Measurements from ENCODE around the gene PMM2.

Gene PMM2

GRCh38 chr16:8807189-8807588 is 9.6 kb downstream of the PMM2 start:
- H3K79me2 ChIP-seq (ENCODE audit: insufficient read depth, low read length): peaks cover 86% of the 10 kb centered on the region
- H3K4me1 ChIP-seq (ENCODE audit: insufficient read depth, low read length): peaks cover 3% of the 10 kb centered on the region; the same call in 1 of the 2 replicates
- H4K20me1 ChIP-seq (ENCODE audit: insufficient read depth, low read length): peaks cover 33% of the 10 kb centered on the region; the same call in 1 of the 2 replicates
- no peak overlapping the region for H3K9ac ChIP-seq (ENCODE audit: low read depth, low read length)
- DNase-seq (no peak), ATAC-seq (ENCODE audit: insufficient read depth, low read depth) (no peak)
- no peaks in the 10 kb centered on the region for H3K9me3 ChIP-seq (ENCODE audit: insufficient read depth, low read length, severe bottlenecking)
- H3K27ac ChIP-seq (ENCODE audit: low read length): no peak overlapping the region
- H3K36me3 ChIP-seq (ENCODE audit: insufficient read depth, low read length): peaks cover 99% of the 10 kb centered on the region
- no peak overlapping the region for H2AFZ ChIP-seq (ENCODE audit: low read depth, low read length)
- H3K4me3 ChIP-seq (ENCODE audit: low read depth in 1 of 2, low read length in 2 of 2): no peak overlapping the region
- TF ChIP-seq EZH2 (IDR thresholded peaks at IDR 0.05; ENCODE audit: borderline replicate concordance, low read depth, low read length, severe bottlenecking) (no peak), CTCF (IDR thresholded peaks at IDR 0.05; ENCODE audit: borderline replicate concordance, extremely low read depth, low read length, poor library complexity, severe bottlenecking) (no peak)
- no peaks in the 10 kb centered on the region for H3K27me3 ChIP-seq (ENCODE audit: insufficient read depth, low read length, poor library complexity)
- H3K4me2 ChIP-seq (ENCODE audit: insufficient read depth, low read length): no peak overlapping the region

- Histone ChIP-seq H2AFZ (ENCODE audit: low read depth, low read length) (no peak overlapping the region), H3K27ac (ENCODE audit: low read length) (no peak overlapping the region), H3K9me3 (ENCODE audit: insufficient read depth, low read length, severe bottlenecking) (no peaks in the 10 kb centered on the region), H3K4me1 (ENCODE audit: insufficient read depth, low read length) (peaks cover 3% of the 10 kb centered on the region; the same call in 1 of the 2 replicates), H3K4me2 (ENCODE audit: insufficient read depth, low read length) (no peak overlapping the region), H3K27me3 (ENCODE audit: insufficient read depth, low read length, poor library complexity) (no peaks in the 10 kb centered on the region), H3K79me2 (ENCODE audit: insufficient read depth, low read length) (peaks cover 80% of the 10 kb centered on the region), H4K20me1 (ENCODE audit: insufficient read depth, low read length) (peaks cover 27% of the 10 kb centered on the region; the same call in 1 of the 2 replicates), H3K36me3 (ENCODE audit: insufficient read depth, low read length) (peaks cover 99% of the 10 kb centered on the region), H3K4me3 (ENCODE audit: low read depth in 1 of 2, low read length in 2 of 2) (no peak overlapping the region), H3K9ac (ENCODE audit: low read depth, low read length) (no peak overlapping the region)
- DNase-seq (no peak), ATAC-seq (ENCODE audit: insufficient read depth, low read depth) (no peak)
- TF ChIP-seq CTCF (IDR thresholded peaks at IDR 0.05; ENCODE audit: borderline replicate concordance, extremely low read depth, low read length, poor library complexity, severe bottlenecking): no peak
- no peak for TF ChIP-seq EZH2 (IDR thresholded peaks at IDR 0.05; ENCODE audit: borderline replicate concordance, low read depth, low read length, severe bottlenecking)
Observed at GRCh38 chr16:8808009-8808408, 10.4 kb downstream of the PMM2 start.

- Histone ChIP-seq H3K4me3 (ENCODE audit: low read depth in 1 of 2, low read length in 2 of 2) (no peak overlapping the region), H4K20me1 (ENCODE audit: insufficient read depth, low read length) (peaks cover 27% of the 10 kb centered on the region; the same call in 1 of the 2 replicates), H3K9ac (ENCODE audit: low read depth, low read length) (no peak overlapping the region), H3K4me1 (ENCODE audit: insufficient read depth, low read length) (peaks cover 3% of the 10 kb centered on the region; the same call in 1 of the 2 replicates), H3K9me3 (ENCODE audit: insufficient read depth, low read length, severe bottlenecking) (no peaks in the 10 kb centered on the region), H3K79me2 (ENCODE audit: insufficient read depth, low read length) (peaks cover 76% of the 10 kb centered on the region), H3K4me2 (ENCODE audit: insufficient read depth, low read length) (no peak overlapping the region), H3K36me3 (ENCODE audit: insufficient read depth, low read length) (peaks cover 99% of the 10 kb centered on the region), H2AFZ (ENCODE audit: low read depth, low read length) (no peak overlapping the region), H3K27ac (ENCODE audit: low read length) (no peak overlapping the region), H3K27me3 (ENCODE audit: insufficient read depth, low read length, poor library complexity) (no peaks in the 10 kb centered on the region)
- no peak for ATAC-seq (ENCODE audit: insufficient read depth, low read depth)
- no peak for TF ChIP-seq EZH2 (IDR thresholded peaks at IDR 0.05; ENCODE audit: borderline replicate concordance, low read depth, low read length, severe bottlenecking)
- TF ChIP-seq CTCF (IDR thresholded peaks at IDR 0.05; ENCODE audit: borderline replicate concordance, extremely low read depth, low read length, poor library complexity, severe bottlenecking): no peak
- DNase-seq: no peak
Observed at GRCh38 chr16:8808613-8809353, 11.1 kb downstream of the PMM2 start.
